Dedifferentiated amniotic fluid mesenchymal stem cell (primary cell): ENCODE results near the gene SNAI1.

Source experiments
- DNase-seq: peaks from one replicate; pipeline ENCODE4 v3.0.0-alpha.2; 2016; ENCODE audit errors: extremely low spot score

Gene SNAI1

DNA sequence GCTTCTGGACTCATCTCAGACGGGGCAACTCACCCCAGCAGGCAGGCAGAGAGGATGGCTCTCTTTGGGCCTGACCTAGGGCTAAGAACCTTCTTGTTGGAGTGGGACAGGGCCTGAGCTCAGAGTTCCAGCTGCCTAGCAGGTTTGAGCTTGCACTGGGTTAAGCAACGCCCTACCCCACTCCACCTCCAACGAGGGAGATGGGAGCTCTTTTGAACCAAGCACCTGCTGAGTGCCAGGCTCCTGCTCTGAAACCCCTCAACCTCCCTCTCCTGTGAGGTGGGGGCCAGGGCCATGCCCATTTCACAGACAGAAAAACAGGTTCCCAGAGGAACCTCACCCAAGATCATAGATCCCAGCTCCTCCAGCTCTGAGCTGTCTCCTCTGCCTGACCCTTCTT is 54.3 kb downstream of the SNAI1 start:
- no peak for DNase-seq

DNA sequence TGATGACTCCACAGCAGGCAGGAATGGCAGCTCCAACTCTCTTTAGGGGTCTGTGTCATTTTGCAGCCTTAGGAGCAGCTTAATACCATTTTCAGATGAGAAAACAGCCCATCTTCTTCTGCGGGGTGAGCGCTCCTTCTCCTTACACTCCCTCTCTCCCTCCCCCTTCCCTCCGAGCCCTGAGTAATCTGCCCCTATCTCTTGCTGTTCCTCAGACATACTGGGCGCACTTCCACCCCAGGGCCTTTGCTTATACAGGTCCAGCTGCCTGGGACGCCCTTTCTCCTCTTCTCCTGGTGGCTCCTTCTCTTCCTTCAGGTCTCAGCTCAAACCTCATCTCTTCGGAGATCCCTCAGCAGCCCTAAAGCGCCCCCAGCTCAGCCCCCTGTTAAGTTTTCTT is 54.8 kb downstream of the SNAI1 start:
- no peak for DNase-seq

DNA sequence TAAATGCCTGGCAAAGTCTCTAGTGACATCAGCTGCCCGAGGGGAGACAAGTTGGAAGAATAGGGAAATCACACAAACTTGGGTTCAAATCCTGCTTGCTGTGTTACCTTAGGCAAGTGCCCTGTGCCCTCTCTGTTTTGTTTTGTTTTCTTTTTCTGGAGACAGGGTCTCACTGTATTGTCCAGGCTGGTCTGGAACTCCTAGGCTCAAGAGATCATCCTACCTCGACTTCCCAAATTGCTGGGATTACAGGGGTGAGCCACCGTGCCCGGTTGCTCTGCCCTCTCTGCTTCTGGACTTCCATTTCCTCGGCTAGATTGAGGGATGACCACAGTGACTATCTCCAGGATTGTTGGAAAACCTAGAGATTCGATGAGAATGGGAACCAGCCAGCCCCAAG is 55.4 kb downstream of the SNAI1 start:
- DNase-seq, result no peak
